Right lobe of liver (tissue), 4 donors: ENCODE measurements around the gene LTN1.

ENCODE experiments used
- POLR2A ChIP-seq: fragments of 450-650 bp; IDR thresholded peaks from one replicate; pipeline ENCODE4 v1.6.1; 2017; ENCODE audit warnings: antibody characterized with exemption, mild to moderate bottlenecking
- TF ChIP-seq, protein P1 (sequence below), 4 donors: fragments of 200-600 bp in 3 of 4; fragments of 450-650 bp in 1 of 4; IDR thresholded peaks; one replicate each; pipeline versions ENCODE4 v1.5.1 to v1.8.0; 2016 to 2022; ENCODE audit warnings: antibody characterized with exemption in 4 of 4, mild to moderate bottlenecking in 2 of 4
- donor health status: DM: no; HTN: no; CAD: no.
- donor health status: DM: no; HTN: no; CAD: no.
- donor health status: DM: no; HTN: yes; CAD: no.

DNA sequence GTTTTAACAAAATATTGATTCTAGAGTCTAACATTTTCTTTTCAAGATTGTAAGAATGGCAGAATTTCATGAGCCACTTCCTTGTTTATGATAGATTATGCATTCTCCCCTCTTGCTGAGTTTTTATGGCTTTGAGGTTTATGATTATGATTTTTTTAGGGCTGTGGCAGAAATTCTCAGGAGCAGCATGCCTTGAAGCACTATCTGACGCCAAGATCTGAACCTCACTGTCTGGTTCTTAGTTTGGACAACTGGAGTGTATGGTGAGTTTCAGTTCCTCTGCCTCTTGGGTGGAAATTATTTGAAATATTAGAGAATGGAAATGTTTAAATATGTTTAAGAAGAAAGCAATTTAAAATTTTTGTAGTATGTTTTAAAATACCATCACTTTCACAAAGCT lies 42.0 kb upstream of the LTN1 start:
- TF ChIP-seq, protein P1, sequence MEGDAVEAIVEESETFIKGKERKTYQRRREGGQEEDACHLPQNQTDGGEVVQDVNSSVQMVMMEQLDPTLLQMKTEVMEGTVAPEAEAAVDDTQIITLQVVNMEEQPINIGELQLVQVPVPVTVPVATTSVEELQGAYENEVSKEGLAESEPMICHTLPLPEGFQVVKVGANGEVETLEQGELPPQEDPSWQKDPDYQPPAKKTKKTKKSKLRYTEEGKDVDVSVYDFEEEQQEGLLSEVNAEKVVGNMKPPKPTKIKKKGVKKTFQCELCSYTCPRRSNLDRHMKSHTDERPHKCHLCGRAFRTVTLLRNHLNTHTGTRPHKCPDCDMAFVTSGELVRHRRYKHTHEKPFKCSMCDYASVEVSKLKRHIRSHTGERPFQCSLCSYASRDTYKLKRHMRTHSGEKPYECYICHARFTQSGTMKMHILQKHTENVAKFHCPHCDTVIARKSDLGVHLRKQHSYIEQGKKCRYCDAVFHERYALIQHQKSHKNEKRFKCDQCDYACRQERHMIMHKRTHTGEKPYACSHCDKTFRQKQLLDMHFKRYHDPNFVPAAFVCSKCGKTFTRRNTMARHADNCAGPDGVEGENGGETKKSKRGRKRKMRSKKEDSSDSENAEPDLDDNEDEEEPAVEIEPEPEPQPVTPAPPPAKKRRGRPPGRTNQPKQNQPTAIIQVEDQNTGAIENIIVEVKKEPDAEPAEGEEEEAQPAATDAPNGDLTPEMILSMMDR (IDR thresholded peaks at IDR 0.05), result no peak
- no peak for TF ChIP-seq POLR2A
